ENCODE data around the gene TP53RK. TPM values are rescaled to one million over a fixed set of nuclear protein-coding genes. Genes with fewer than 3 reads are reported as not detected.

The TP53RK gene
- total and polyA plus RNA-seq, 9 donors: 7.7 to 17.5 (median 13.4) TPM

DNA sequence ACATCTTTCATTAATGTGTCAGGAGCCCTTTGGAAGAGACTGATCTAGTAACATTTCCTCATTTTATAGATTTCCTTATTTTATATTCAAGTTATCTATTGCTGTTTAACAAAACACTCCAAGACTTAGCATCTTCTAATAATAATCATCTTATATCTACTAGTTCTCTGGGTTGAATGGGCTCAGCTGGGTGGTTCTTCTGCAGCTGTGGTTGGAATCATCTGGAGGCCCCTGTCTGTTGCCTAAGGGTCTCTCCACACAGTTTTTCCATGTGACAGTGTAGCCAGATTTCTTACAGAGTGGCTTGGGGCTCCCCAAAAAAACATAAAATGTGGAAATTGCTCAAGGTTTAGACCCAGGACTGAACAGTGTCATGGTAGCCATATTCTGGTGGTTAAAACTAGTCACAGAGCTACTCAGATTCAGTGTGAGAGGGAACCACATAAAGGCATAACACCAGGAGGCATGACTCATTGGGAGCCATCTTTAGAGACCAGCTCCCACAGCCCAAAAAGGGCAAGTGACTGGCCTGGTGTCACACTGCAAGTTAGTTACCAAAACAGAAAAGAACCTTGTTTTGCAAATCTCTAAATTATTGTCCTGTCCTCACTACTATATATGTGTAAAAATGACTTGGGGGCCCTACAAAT lies 31.7 kb upstream of the TP53RK start:
- H3K4me1 ChIP-seq (ENCODE audit: insufficient read depth): no peaks in the 10 kb centered on the region
- TF ChIP-seq POLR2A (IDR thresholded peaks at IDR 0.05): no peak
- TF ChIP-seq EP300 (IDR thresholded peaks at IDR 0.05): no peak
- no peaks in the 10 kb centered on the region for H3K36me3 ChIP-seq
- intact Hi-C loops (cut with DNase I): no loop called here
- no peak overlapping the region for H3K27ac ChIP-seq
- H3K27me3 ChIP-seq: no peaks in the 10 kb centered on the region
- no peaks in the 10 kb centered on the region for H3K9me3 ChIP-seq
- DNase-seq: no peak
- no peak overlapping the region for H3K4me3 ChIP-seq

DNA sequence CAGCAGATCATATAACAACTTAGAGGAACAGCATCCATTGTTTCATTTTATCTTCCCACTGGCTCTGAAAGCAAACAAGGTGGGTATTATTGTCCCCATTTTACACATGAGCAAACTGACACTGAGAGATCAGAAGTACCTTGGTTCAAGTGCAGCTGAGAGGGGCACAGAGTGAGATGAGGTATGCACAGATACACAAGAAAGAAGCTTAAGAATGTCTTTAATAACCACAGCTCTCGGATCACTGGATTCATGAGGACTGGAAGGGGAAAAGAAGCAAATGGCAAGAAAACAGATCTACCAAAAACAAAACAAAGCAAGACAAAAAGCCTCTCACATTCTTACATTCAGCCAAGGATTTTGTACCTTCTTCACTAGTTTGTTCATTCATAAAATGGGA lies 30.8 kb upstream of the TP53RK start:
- Histone ChIP-seq H3K27me3 (no peaks in the 10 kb centered on the region), H3K36me3 (no peaks in the 10 kb centered on the region), H3K4me3 (no peak overlapping the region), H3K27ac (no peak overlapping the region), H3K9me3 (no peaks in the 10 kb centered on the region), H3K4me1 (ENCODE audit: insufficient read depth) (peaks cover 4% of the 10 kb centered on the region)
- intact Hi-C loops (cut with DNase I): no loop called here
- TF ChIP-seq, protein P1, sequence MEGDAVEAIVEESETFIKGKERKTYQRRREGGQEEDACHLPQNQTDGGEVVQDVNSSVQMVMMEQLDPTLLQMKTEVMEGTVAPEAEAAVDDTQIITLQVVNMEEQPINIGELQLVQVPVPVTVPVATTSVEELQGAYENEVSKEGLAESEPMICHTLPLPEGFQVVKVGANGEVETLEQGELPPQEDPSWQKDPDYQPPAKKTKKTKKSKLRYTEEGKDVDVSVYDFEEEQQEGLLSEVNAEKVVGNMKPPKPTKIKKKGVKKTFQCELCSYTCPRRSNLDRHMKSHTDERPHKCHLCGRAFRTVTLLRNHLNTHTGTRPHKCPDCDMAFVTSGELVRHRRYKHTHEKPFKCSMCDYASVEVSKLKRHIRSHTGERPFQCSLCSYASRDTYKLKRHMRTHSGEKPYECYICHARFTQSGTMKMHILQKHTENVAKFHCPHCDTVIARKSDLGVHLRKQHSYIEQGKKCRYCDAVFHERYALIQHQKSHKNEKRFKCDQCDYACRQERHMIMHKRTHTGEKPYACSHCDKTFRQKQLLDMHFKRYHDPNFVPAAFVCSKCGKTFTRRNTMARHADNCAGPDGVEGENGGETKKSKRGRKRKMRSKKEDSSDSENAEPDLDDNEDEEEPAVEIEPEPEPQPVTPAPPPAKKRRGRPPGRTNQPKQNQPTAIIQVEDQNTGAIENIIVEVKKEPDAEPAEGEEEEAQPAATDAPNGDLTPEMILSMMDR (IDR thresholded peaks at IDR 0.05): no peak
- TF ChIP-seq EP300 (IDR thresholded peaks at IDR 0.05): no peak
- TF ChIP-seq POLR2A (IDR thresholded peaks at IDR 0.05): no peak
- 96 to 98% (median 97%) methylated on average over 1 of the region's 1 CpG for WGBS, 3 donors
- no peak for DNase-seq

- no peak overlapping the region for H3K4me3 ChIP-seq
- intact Hi-C loops (cut with DNase I): no loop called here
- H3K4me1 ChIP-seq (ENCODE audit: insufficient read depth): peaks cover 12% of the 10 kb centered on the region
- 88 to 94% (median 91%) methylated on average over 9 of the region's 9 CpGs for WGBS, 3 donors
- TF ChIP-seq, protein P1 (IDR thresholded peaks at IDR 0.05): no peak
- TF ChIP-seq EP300 (IDR thresholded peaks at IDR 0.05) (no peak), POLR2A (IDR thresholded peaks at IDR 0.05) (no peak)
- H3K36me3 ChIP-seq: no peaks in the 10 kb centered on the region
- H3K27ac ChIP-seq: no peak overlapping the region
- no peaks in the 10 kb centered on the region for H3K9me3 ChIP-seq
- DNase-seq: no peak
- no peaks in the 10 kb centered on the region for H3K27me3 ChIP-seq
Measured at GRCh38 chr20:46717818-46718541, 28.7 kb upstream of the TP53RK start.

GRCh38 chr20:46715292-46715756 lies 26.1 kb upstream of the TP53RK start:
- H3K27ac ChIP-seq: no peak overlapping the region
- WGBS, 3 donors: 10 to 19% (median 14%) methylated on average over 4 of the region's 4 CpGs
- intact Hi-C loops (cut with DNase I): no loop called here
- H3K36me3 ChIP-seq: no peaks in the 10 kb centered on the region
- H3K4me3 ChIP-seq: no peak overlapping the region
- peak; percentile 39 to 77 (median 55) for DNase-seq
- H3K4me1 ChIP-seq (ENCODE audit: insufficient read depth): peaks cover 17% of the 10 kb centered on the region
- H3K27me3 ChIP-seq: no peaks in the 10 kb centered on the region
- no peaks in the 10 kb centered on the region for H3K9me3 ChIP-seq
- TF ChIP-seq POLR2A (IDR thresholded peaks at IDR 0.05) (no peak), EP300 (IDR thresholded peaks at IDR 0.05) (peak; percentile 34)
- TF ChIP-seq, protein P1 (IDR thresholded peaks at IDR 0.05): peak in 1 of 3 donors; percentile 40
